Renal cortical epithelial cell (primary cell): ENCODE results near the gene CALM1. TPM values are rescaled to one million over a fixed set of nuclear protein-coding genes. Genes with fewer than 3 reads are reported as not detected.
A peak's percentile ranks its signal among the peaks of the same experiment; 100 is the strongest.
"Not testable (repeated sequence)": the region's sequence is repeated elsewhere in the genome, so short reads cannot be mapped to it uniquely, and the experiment has no call there.

Source experiments
- DNase-seq: peaks from one replicate; pipeline ENCODE4 v3.0.0-alpha.2; 2011; ENCODE audit warnings: low read depth
- total RNA-seq: library from RNA; depleted of rRNA; stranded (reverse); fragments of >200 nt; gene quantifications from 2 replicates; pipeline ENCODE4 v1.2.3, GENCODE V29; 2014

CALM1 gene
- total RNA-seq, 1 donor from 2014 or later: 297 TPM

- peak; percentile 96 for DNase-seq
Observed at GRCh38 chr14:90383126-90383730, 13.6 kb upstream of the CALM1 start.

- no peak for DNase-seq
Observed at GRCh38 chr14:90383731-90384542, 12.9 kb upstream of the CALM1 start.

DNA sequence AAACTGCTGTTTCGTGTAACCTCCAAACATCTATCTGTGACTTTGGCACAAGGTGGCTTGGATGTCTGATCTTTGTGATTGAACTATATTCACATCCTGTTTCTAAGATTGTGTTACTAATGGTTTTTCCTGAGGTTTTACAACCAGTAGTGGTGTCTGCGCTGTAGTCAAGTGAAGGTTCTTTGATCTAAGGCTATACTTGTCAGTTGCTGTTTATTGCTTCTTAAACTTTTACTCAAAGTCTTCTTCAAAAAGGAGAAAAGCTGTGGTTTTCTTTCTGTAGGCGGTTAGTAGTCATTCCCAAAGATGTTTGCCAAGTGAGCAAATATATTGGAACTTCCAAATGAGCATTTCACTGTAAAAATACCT, 12.3 kb upstream of the CALM1 start:
- no peak for DNase-seq

DNA sequence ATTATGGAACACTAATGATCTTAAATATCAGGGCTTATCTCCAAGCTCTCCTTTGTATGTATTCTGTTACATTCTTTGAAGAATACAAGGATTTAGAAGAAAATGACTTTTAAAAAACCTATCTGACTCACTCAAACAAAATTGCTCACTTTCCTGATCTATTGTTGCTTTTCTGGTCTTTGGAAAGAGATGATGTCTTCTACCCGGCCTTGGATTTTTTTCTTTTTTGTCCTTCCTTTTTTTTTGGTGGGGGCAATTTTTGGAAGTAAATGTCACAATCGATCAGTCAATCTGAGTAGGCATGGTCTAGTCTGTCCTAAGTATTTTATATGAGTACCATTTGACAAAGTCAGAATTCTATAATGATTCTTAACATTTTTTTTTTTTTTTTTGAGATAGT, 10.5 kb upstream of the CALM1 start:
- DNase-seq: no peak

DNA sequence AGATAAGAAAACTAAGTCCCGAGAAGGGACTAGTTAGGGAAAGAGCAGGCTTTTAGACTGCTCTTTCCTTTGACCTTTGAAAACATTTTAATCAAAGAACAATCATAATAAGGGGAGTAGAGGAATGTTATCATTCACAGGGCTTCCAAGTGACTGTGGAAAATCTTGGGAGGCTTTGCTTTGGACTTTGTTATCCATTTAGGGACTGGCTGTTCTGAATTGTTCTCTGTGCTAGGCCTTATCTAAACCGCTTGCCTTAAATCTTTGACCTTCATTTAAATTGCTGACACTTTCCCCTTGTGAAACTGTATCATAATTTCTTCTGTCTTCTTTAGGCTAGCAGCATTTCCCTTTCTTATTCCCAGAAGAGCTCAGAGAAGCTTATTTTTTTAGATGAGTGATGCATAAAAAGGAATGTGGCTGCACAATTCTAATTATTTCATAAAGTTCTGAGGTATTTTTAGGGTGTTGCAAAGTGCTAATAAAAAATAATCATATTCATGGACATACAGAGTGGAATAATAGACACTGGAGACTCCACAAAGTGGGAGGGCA, 9.5 kb upstream of the CALM1 start:
- no peak for DNase-seq

DNA sequence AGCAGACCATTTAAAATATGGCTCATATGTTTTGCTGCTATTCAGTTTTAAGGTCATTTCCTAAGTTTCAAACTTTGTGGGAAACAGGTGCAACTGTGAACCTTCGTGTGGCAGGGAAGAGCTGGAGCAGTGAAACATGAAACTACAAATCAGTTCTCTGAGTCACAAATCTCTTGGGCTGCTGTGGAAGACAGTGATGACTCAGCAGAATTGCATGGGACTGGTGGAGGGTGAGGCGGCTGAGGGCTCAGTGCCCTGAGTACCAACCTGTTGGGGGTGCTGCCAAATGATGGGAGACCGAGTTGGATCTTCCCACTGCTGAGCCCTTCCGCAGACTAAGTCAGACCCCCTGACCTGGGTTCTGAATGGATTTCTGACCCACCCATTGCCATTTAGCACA, 8.4 kb upstream of the CALM1 start:
- DNase-seq: peak; percentile 92

GRCh38 chr14:90388982-90389381, 7.8 kb upstream of the CALM1 start:
- no peak for DNase-seq

DNA sequence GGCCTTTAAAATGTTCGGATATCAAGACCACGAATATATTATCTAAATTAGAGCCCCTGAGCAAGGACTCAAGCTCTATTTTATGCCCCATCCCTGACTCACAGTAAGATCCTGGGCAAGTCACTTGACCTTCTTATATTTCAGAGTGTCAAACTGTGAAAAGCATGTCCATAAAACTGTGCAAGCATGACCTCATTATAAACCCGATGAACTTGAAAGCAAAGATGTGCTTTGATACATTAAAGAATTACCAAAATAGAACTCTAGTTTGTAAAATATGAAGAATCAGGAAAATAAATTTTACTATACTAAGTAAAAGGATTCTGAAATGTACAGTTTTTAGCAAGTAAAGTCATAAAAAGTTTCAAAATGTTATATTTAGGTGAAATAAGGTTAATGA, 2.9 kb upstream of the CALM1 start:
- DNase-seq: no peak

GRCh38 chr14:90394782-90395181, 2.0 kb upstream of the CALM1 start:
- DNase-seq: not testable (repeated sequence)

- no peak for DNase-seq
Observed at GRCh38 chr14:90397425-90398314, 841 bp downstream of the CALM1 start.

DNA sequence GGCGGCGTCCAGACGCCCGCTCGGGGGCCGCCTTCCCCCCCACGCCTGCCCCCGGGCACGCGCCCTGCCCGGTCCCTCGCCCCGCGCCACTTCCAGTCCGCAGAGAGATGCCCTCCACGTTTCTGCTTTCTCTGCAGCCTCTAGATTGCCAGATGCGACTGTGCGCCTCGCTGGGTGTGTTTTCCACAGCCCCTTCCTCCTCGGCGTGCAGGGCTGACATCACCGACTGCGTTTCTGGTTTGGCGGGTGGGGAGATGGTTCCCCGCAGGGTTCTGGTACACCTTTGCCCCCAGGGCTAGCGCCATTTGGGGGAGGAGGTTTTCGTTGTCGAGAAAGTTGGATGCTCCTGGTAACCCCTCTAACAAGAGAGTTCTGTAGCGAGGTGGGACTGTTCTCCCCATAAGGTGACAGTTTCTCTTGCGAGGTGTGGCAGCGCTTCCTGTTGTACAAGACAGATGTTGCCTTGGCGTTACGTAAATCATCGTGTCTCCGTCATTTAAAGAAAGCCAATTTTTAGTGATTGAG, 1.5 kb downstream of the CALM1 start:
- no peak for DNase-seq

DNA sequence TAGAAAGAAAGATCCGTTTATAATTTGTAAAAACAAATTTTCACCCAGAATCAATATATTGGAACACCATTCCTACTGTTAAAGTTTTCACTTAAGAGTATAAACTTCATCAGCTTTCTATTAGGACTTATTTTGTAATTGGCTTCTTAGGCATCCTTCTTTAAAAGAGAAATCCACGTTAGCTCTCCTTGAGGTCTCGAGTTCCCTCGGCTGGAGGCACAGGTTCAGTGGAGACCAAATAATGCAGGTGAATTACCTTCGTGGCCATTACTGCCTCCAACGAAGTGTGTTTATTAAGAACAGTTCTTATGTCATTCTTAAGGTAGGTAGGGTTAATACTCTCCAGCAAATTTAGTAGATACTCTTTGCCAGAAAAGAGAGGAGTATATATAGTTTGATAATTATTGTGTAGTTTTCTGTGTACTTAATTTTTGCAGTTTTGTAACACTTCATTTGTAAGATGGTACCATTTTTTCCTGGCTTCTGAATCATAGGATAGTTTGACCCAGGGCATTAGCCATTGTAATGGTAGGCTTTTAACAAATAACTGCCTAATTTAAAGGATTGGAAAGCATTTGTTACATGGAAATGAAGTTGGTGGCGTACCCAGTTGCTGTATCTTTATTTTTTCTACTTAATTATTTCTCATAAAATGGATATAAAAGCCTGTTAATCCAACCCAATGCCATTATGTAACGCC, 2.2 kb downstream of the CALM1 start:
- DNase-seq: no peak

- peak; percentile 85 for DNase-seq
Observed at GRCh38 chr14:90399541-90400444, 3.0 kb downstream of the CALM1 start.

DNA sequence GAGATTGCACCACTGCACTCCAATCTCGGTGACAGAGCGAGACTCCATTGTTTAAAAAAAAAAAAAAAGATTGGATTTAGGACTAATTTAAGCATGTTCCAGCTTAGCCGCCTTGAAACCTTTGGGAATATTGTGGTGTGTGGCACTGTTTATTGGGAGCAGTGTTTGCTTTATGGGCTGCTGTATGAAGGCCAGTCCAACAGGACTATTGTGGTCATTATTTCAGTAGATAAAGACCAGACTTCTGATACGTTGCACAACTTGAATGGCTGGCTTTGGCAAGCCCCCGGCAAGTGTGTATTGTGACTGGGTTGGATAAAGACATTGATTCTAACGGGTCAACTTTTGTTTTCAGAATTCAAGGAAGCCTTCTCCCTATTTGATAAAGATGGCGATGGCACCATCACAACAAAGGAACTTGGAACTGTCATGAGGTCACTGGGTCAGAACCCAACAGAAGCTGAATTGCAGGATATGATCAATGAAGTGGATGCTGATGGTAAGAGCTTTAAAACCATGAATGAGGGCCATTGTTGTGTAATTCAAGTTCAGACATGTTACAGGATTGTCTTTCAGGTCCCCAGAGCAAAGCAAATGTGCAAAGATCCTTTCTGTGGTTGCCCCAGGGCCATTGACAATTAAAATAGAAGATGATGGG, 4.2 kb downstream of the CALM1 start:
- DNase-seq: no peak

GRCh38 chr14:90402016-90402415, 5.2 kb downstream of the CALM1 start:
- no peak for DNase-seq

GRCh38 chr14:90403065-90403464, 6.2 kb downstream of the CALM1 start:
- DNase-seq: no peak

DNA sequence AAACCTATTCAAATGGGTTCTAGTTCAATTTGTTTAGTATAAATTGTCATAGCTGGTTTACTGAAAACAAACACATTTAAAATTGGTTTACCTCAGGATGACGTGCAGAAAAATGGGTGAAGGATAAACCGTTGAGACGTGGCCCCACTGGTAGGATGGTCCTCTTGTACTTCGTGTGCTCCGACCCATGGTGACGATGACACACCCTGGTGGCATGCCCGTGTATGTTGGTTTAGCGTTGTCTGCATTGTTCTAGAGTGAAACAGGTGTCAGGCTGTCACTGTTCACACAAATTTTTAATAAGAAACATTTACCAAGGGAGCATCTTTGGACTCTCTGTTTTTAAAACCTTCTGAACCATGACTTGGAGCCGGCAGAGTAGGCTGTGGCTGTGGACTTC, 8.3 kb downstream of the CALM1 start:
- no peak for DNase-seq

DNA sequence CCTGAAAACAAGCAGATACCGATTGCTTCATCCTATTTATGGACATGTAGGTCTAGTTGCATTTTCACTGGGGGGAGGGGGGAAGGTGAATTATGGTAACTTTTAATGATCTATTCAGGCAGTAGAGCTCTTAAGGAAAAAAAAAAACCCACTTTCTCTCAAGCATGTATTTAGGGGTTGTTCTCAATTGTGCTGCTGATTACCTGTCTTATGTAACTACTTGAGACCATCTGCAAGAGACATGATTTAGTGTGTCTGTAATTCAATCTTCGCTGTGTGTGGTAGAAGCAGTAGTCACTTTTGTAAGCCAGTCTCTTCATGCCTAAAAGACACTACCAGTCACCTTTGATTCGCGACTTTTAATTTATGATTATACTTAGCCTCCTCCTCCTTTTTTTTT, 8.9 kb downstream of the CALM1 start:
- no peak for DNase-seq

DNA sequence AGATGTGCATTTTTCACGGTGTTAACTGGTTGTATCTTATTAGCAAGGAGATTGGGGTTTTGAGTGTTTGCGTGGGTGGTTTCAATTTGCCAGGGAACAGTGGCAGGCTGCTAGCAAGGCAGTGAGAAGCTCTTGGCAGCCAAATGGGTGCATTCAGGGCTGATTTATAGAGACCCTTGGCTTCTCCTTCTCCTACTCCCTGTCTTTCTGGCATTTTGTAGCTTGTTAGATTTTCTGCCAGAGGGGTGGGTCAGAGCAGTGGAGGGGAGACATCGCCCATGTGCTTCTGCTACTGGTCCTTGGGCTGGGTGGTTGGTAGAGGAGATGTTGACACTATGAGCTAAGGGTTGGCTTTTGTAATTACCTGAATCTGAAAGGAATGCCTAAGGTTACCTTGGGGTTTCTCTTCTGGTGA, 9.6 kb downstream of the CALM1 start:
- no peak for DNase-seq

GRCh38 chr14:90407230-90407629, 10.4 kb downstream of the CALM1 start:
- DNase-seq: no peak
